ENCODE measurements around the gene CPSF3.

CPSF3 gene

GRCh38 chr2:9405636-9406035 is 17.8 kb upstream of the CPSF3 start:
- no peak for TF ChIP-seq CTCF (IDR thresholded peaks at IDR 0.05; ENCODE audit: low read depth, low read length)
- no peak for TF ChIP-seq POLR2A (IDR thresholded peaks at IDR 0.05; ENCODE audit: extremely low read depth, insufficient read length)
- TF ChIP-seq, protein P1, sequence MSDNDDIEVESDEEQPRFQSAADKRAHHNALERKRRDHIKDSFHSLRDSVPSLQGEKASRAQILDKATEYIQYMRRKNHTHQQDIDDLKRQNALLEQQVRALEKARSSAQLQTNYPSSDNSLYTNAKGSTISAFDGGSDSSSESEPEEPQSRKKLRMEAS (IDR thresholded peaks at IDR 0.05; ENCODE audit: low read depth, low read length), result no peak
- no peak for TF ChIP-seq MYC (IDR thresholded peaks at IDR 0.05; ENCODE audit: low read depth, low read length)
- no peak overlapping the region for H3K4me3 ChIP-seq (ENCODE audit: low read depth, low read length)
- DNase-seq (ENCODE audit: low read depth), result no peak

GRCh38 chr2:9406529-9407362 is 16.7 kb upstream of the CPSF3 start:
- no peak for DNase-seq (ENCODE audit: low read depth)
- no peak overlapping the region for H3K4me3 ChIP-seq (ENCODE audit: low read depth, low read length)
- TF ChIP-seq POLR2A (IDR thresholded peaks at IDR 0.05; ENCODE audit: extremely low read depth, insufficient read length), result no peak
- no peak for TF ChIP-seq CTCF (IDR thresholded peaks at IDR 0.05; ENCODE audit: low read depth, low read length)
- TF ChIP-seq, protein P1 (IDR thresholded peaks at IDR 0.05; ENCODE audit: low read depth, low read length), result no peak
- TF ChIP-seq MYC (IDR thresholded peaks at IDR 0.05; ENCODE audit: low read depth, low read length), result no peak

DNA sequence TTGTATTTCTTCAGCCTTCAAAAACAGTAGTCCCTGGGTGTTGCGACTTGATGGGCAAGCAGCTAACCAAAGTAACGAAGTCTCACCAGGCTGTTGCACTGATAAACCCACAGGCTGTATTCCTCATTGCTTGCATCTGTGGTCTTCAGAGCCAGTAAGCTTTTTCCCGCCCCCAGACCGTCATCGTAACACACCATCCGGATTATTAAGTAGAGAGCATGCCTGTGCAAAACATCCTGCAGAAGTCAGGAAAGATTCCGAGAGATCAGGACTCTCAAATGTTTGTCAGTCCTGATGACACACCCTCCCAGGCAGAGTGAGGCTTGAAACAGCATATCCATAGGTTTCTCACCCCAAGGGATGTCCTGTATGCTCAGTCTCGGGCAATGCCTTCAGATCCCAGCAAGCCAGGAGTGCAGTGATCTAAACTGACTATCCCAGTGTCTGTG is 16.1 kb upstream of the CPSF3 start:
- TF ChIP-seq MYC (IDR thresholded peaks at IDR 0.05; ENCODE audit: low read depth, low read length) (no peak), CTCF (IDR thresholded peaks at IDR 0.05; ENCODE audit: low read depth, low read length) (no peak), POLR2A (IDR thresholded peaks at IDR 0.05; ENCODE audit: extremely low read depth, insufficient read length) (no peak)
- TF ChIP-seq, protein P1 (IDR thresholded peaks at IDR 0.05; ENCODE audit: low read depth, low read length), result no peak

DNA sequence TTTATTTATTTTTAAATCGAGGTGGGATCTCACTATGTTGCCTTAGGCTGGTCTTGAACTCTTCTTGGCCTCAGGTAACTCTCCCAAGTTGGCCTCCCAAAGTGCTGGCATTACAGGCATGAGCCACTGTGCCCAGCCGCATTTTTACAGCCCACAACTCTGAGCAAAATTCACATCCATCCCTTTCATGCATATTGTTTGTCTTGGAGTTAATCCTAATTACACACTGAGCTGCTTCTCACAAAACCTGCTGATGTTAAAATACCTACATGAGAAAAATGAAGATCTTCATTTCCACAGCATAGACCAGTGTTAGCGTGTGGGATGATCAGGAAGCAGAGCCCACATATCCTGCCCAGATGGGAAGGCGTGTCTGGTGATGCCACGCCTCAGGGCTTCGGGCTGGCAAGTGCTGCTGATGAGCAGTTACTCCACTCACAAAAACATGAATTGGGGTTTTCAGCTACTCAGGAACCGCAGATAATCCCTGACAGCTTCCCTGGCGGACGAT is 14.8 kb upstream of the CPSF3 start:
- H3K4me3 ChIP-seq (ENCODE audit: low read depth, low read length), result no peak overlapping the region
- TF ChIP-seq CTCF (IDR thresholded peaks at IDR 0.05; ENCODE audit: low read depth, low read length), result no peak
- TF ChIP-seq POLR2A (IDR thresholded peaks at IDR 0.05; ENCODE audit: extremely low read depth, insufficient read length), result no peak
- TF ChIP-seq, protein P1 (IDR thresholded peaks at IDR 0.05; ENCODE audit: low read depth, low read length), result no peak
- TF ChIP-seq MYC (IDR thresholded peaks at IDR 0.05; ENCODE audit: low read depth, low read length), result no peak
- no peak for DNase-seq (ENCODE audit: low read depth)

More for the DNA sequence above, 16.1 kb upstream of the CPSF3 start:
- no peak for DNase-seq (ENCODE audit: low read depth)
- H3K4me3 ChIP-seq (ENCODE audit: low read depth, low read length), result no peak overlapping the region

DNA sequence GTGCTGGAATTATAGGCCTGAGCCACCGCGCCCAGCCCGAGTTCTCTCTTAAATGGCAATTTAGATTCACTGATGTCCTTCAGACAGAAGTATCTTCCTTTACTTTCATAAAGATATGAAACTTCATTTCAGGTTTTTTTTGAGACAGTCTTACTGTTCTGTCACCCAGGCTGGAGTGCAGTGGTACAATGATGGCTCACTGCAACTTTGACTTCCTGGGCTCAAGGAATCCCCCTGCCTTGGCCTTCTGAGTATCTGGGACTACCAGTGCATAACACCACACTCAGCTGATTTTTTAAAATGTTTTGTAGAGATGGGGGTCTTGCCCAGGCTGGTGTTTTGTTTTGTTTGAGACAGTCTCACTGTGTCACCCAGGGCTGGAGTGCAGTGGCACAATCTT is 13.3 kb upstream of the CPSF3 start:
- DNase-seq (ENCODE audit: low read depth), result no peak

DNA sequence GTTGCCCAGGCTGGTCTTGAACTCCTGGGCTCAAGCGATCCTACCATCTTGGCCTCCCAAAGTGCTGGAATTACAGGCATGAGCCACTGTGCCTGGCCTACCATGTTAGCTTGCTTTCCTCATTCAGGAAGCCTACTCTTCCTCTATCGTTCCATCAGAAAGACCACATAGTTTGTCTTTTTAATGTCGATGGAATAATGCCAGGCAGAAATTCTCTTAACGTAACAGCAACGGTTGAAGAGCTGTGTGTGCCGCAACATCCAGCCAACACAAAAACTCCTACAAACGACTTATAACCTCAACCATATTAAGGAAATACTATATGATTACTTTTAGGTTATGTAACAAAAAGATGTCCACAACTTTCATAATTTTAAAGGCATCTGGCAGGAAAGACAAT is 10.7 kb upstream of the CPSF3 start:
- H3K4me3 ChIP-seq (ENCODE audit: low read depth, low read length), result no peak overlapping the region
- no peak for DNase-seq (ENCODE audit: low read depth)
- TF ChIP-seq POLR2A (IDR thresholded peaks at IDR 0.05; ENCODE audit: extremely low read depth, insufficient read length), result no peak
- TF ChIP-seq, protein P1 (IDR thresholded peaks at IDR 0.05; ENCODE audit: low read depth, low read length), result no peak
- TF ChIP-seq CTCF (IDR thresholded peaks at IDR 0.05; ENCODE audit: low read depth, low read length), result no peak
- TF ChIP-seq MYC (IDR thresholded peaks at IDR 0.05; ENCODE audit: low read depth, low read length), result no peak

More for the DNA sequence above, 13.3 kb upstream of the CPSF3 start:
- H3K4me3 ChIP-seq (ENCODE audit: low read depth, low read length), result no peak overlapping the region
- TF ChIP-seq MYC (IDR thresholded peaks at IDR 0.05; ENCODE audit: low read depth, low read length) (no peak), POLR2A (IDR thresholded peaks at IDR 0.05; ENCODE audit: extremely low read depth, insufficient read length) (no peak)

Measured in NB4 (cell line).